ENCODE measurements around the gene LRRC27. TPM values are rescaled to one million over a fixed set of nuclear protein-coding genes. Genes with fewer than 3 reads are reported as not detected.

The LRRC27 gene
- total RNA-seq, 2 experiments from 2014 or later = 13.0 to 17.3 TPM

GRCh38 chr10:132301371-132302330 is 30.3 kb upstream of the LRRC27 start:
- H3K27ac ChIP-seq (ENCODE audit: low read depth, low read length, poor library complexity, severe bottlenecking) = no peak overlapping the region
- no peaks in the 10 kb centered on the region for H3K9me2 ChIP-seq (ENCODE audit: insufficient read depth, low read length)
- DNase-seq (ENCODE audit: low spot score) = no peak
- TF ChIP-seq CTCF (conservative IDR thresholded peaks at IDR 0.05; ENCODE audit: low read length) = no peak
- no peak for TF ChIP-seq EZH2phosphoT487 (IDR thresholded peaks at IDR 0.05; ENCODE audit: borderline replicate concordance, low read depth, low read length)
- no peaks in the 10 kb centered on the region for H3K79me2 ChIP-seq (ENCODE audit: insufficient read depth, low read depth, low read length)
- no peak overlapping the region for H3K4me3 ChIP-seq (ENCODE audit: low read depth, low read length, poor library complexity, severe bottlenecking)
- no peak overlapping the region for H3K4me2 ChIP-seq (ENCODE audit: low read length)
- no peaks in the 10 kb centered on the region for H3K9me3 ChIP-seq (ENCODE audit: low read length)
- no TSS peak for BruUV-seq (replicated peaks)
- no peaks in the 10 kb centered on the region for H3K4me1 ChIP-seq (ENCODE audit: insufficient read depth, low read length, poor library complexity, severe bottlenecking)
- H2AFZ ChIP-seq (ENCODE audit: low read length) = no peak overlapping the region
- no peaks in the 10 kb centered on the region for H3K36me3 ChIP-seq (ENCODE audit: insufficient read depth, low read length)
- CTCF ChIA-PET (ENCODE audit: unreplicated experiment) = no interaction called here
- POLR2A ChIA-PET = no interaction called here
- H4K20me1 ChIP-seq (ENCODE audit: insufficient read depth, low read length) = no peaks in the 10 kb centered on the region
- intact Hi-C loops (cut with micrococcal nuclease; ENCODE audit: unreplicated experiment) = no loop called here

GRCh38 chr10:132302421-132303310 is 29.3 kb upstream of the LRRC27 start:
- Histone ChIP-seq H3K9me3 (ENCODE audit: low read length) (no peaks in the 10 kb centered on the region), H3K4me1 (ENCODE audit: insufficient read depth, low read length, poor library complexity, severe bottlenecking) (no peaks in the 10 kb centered on the region), H2AFZ (ENCODE audit: low read length) (no peak overlapping the region), H4K20me1 (ENCODE audit: insufficient read depth, low read length) (no peaks in the 10 kb centered on the region), H3K4me3 (ENCODE audit: low read depth, low read length, poor library complexity, severe bottlenecking) (no peak overlapping the region), H3K36me3 (ENCODE audit: insufficient read depth, low read length) (no peaks in the 10 kb centered on the region), H3K9me2 (ENCODE audit: insufficient read depth, low read length) (no peaks in the 10 kb centered on the region), H3K4me2 (ENCODE audit: low read length) (no peak overlapping the region), H3K79me2 (ENCODE audit: insufficient read depth, low read depth, low read length) (no peaks in the 10 kb centered on the region), H3K27ac (ENCODE audit: low read depth, low read length, poor library complexity, severe bottlenecking) (no peak overlapping the region)
- no peak for DNase-seq (ENCODE audit: low spot score)
- CTCF ChIA-PET (ENCODE audit: unreplicated experiment) = interaction anchor here (0.6 kb wide), 1 partner anchor 51 kb away, joined by 5 read pairs; no protein-coding TSS in a partner anchor
- intact Hi-C loops (cut with micrococcal nuclease; ENCODE audit: unreplicated experiment) = no loop called here
- POLR2A ChIA-PET = interaction anchor here (0.5 kb wide), 1 partner anchor 14 kb away, joined by 3 read pairs; no protein-coding TSS in a partner anchor
- TF ChIP-seq EZH2phosphoT487 (IDR thresholded peaks at IDR 0.05; ENCODE audit: borderline replicate concordance, low read depth, low read length) (no peak), CTCF (conservative IDR thresholded peaks at IDR 0.05; ENCODE audit: low read length) (no peak)
- BruUV-seq (replicated peaks) = no TSS peak
